ENCODE results near the gene ANKRD35. TPM values are rescaled to one million over a fixed set of nuclear protein-coding genes. Genes with fewer than 3 reads are reported as not detected.

Gene ANKRD35
- total RNA-seq, 1 experiment from 2014 or later = not detected

- TF ChIP-seq, protein P1, sequence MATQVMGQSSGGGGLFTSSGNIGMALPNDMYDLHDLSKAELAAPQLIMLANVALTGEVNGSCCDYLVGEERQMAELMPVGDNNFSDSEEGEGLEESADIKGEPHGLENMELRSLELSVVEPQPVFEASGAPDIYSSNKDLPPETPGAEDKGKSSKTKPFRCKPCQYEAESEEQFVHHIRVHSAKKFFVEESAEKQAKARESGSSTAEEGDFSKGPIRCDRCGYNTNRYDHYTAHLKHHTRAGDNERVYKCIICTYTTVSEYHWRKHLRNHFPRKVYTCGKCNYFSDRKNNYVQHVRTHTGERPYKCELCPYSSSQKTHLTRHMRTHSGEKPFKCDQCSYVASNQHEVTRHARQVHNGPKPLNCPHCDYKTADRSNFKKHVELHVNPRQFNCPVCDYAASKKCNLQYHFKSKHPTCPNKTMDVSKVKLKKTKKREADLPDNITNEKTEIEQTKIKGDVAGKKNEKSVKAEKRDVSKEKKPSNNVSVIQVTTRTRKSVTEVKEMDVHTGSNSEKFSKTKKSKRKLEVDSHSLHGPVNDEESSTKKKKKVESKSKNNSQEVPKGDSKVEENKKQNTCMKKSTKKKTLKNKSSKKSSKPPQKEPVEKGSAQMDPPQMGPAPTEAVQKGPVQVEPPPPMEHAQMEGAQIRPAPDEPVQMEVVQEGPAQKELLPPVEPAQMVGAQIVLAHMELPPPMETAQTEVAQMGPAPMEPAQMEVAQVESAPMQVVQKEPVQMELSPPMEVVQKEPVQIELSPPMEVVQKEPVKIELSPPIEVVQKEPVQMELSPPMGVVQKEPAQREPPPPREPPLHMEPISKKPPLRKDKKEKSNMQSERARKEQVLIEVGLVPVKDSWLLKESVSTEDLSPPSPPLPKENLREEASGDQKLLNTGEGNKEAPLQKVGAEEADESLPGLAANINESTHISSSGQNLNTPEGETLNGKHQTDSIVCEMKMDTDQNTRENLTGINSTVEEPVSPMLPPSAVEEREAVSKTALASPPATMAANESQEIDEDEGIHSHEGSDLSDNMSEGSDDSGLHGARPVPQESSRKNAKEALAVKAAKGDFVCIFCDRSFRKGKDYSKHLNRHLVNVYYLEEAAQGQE (IDR thresholded peaks at IDR 0.05; ENCODE audit: low read depth) = no peak
Observed at GRCh38 chr1:145918144-145918991, 32.7 kb upstream of the ANKRD35 start, which contains the start of gene PEX11B (continued).

- ChIA-PET CTCF (no interaction called here), POLR2A (no interaction called here), RAD21 (ENCODE audit: low non-redundant PET in 1 of 2, low total read pairs in 2 of 2, uncharacterized antibody in 2 of 2, unreplicated experiment in 2 of 2) (no interaction called here)
- peaks cover 0 to 9% of the 10 kb centered on the region in 2 experiments; a peak in 1 of 4 replicates for H3K36me3 ChIP-seq (ENCODE audit: control insufficient read depth in 1 of 2, insufficient read depth in 2 of 2, low read length in 2 of 2)
- H3K4me2 ChIP-seq (ENCODE audit: low read length) = peak overlapping the region; percentile 82
- no peaks in the 10 kb centered on the region; the same call in 1 of the 2 replicates for H3K79me2 ChIP-seq (ENCODE audit: insufficient read depth, low read length)
- no peaks in the 10 kb centered on the region for H3K9me2 ChIP-seq (ENCODE audit: insufficient read depth)
- H3K27me3 ChIP-seq (ENCODE audit: insufficient read depth, low read length) = no peaks in the 10 kb centered on the region
- H3K27ac ChIP-seq (ENCODE audit: low read depth, low read length) = peak overlapping the region; percentile 62
- H4K20me1 ChIP-seq (ENCODE audit: insufficient read depth) = no peaks in the 10 kb centered on the region
- BruUV-seq (replicated peaks) = no TSS peak
- peak overlapping the region; percentile 78 for H3K9ac ChIP-seq (ENCODE audit: low read length)
- peaks cover 9 to 25% of the 10 kb centered on the region in 2 experiments; a peak in 3 of 4 replicates for H3K4me1 ChIP-seq (ENCODE audit: control insufficient read depth in 1 of 2, insufficient read depth in 2 of 2, low read length in 2 of 2)
- ATAC-seq = no peak
- H2AFZ ChIP-seq (ENCODE audit: low read depth, low read length, poor library complexity, severe bottlenecking) = no peak overlapping the region
- DNase-seq (ENCODE audit: low read depth, low spot score) = no peak
- intact Hi-C loops (cut with micrococcal nuclease) = loop anchor here (5.0 kb wide), 1 partner anchor 45 kb away; the partner anchor contains the start of genes ANKRD34A and POLR3GL
- peak overlapping the region; percentile 74 to 95 for H3K4me3 ChIP-seq (replicated peaks in 1 of 2; ENCODE audit: low read depth in 1 of 2, low read length in 2 of 2)
- no peaks in the 10 kb centered on the region for H3K9me3 ChIP-seq (ENCODE audit: control insufficient read depth in 1 of 2, insufficient read depth in 1 of 2, low read depth in 1 of 2, low read length in 2 of 2)
- no peak for TF ChIP-seq SP1 (IDR thresholded peaks at IDR 0.05; ENCODE audit: low read depth)
- no peak for TF ChIP-seq FOSL1 (IDR thresholded peaks at IDR 0.05; ENCODE audit: low read depth)
- TF ChIP-seq SRF (IDR thresholded peaks at IDR 0.05; ENCODE audit: low read depth) = no peak
- no peak for TF ChIP-seq EZH2phosphoT487 (IDR thresholded peaks at IDR 0.05; ENCODE audit: borderline replicate concordance)
- no peak for TF ChIP-seq EZH2 (IDR thresholded peaks at IDR 0.05)
- TF ChIP-seq, protein P1 (IDR thresholded peaks at IDR 0.05; ENCODE audit: low read depth) = no peak
- TF ChIP-seq CEBPB (IDR thresholded peaks at IDR 0.05; ENCODE audit: low read depth) = no peak
- no peak for TF ChIP-seq POLR2AphosphoS5 (IDR thresholded peaks at IDR 0.05; ENCODE audit: low read depth, low read length)
- TF ChIP-seq ATF3 (IDR thresholded peaks at IDR 0.05) = no peak
- no peak for TF ChIP-seq CBX3 (IDR thresholded peaks at IDR 0.05; ENCODE audit: low read depth)
- no peak for TF ChIP-seq EGR1 (IDR thresholded peaks at IDR 0.05; ENCODE audit: low read depth)
- no peak for TF ChIP-seq ELF1 (IDR thresholded peaks at IDR 0.05; ENCODE audit: borderline replicate concordance, low read depth)
- TF ChIP-seq RAD21 (IDR thresholded peaks at IDR 0.05; ENCODE audit: low read depth) = no peak
- TF ChIP-seq, protein P2, sequence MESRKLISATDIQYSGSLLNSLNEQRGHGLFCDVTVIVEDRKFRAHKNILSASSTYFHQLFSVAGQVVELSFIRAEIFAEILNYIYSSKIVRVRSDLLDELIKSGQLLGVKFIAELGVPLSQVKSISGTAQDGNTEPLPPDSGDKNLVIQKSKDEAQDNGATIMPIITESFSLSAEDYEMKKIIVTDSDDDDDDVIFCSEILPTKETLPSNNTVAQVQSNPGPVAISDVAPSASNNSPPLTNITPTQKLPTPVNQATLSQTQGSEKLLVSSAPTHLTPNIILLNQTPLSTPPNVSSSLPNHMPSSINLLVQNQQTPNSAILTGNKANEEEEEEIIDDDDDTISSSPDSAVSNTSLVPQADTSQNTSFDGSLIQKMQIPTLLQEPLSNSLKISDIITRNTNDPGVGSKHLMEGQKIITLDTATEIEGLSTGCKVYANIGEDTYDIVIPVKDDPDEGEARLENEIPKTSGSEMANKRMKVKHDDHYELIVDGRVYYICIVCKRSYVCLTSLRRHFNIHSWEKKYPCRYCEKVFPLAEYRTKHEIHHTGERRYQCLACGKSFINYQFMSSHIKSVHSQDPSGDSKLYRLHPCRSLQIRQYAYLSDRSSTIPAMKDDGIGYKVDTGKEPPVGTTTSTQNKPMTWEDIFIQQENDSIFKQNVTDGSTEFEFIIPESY (IDR thresholded peaks at IDR 0.05; ENCODE audit: extremely low read depth, insufficient replicate concordance, low read length) = no peak
Observed at GRCh38 chr1:145917595-145917994, 31.9 kb upstream of the ANKRD35 start.

All from HCT116 (cell line).